ENCODE results near the gene NXPH3. TPM values are rescaled to one million over a fixed set of nuclear protein-coding genes. Genes with fewer than 3 reads are reported as not detected.

Gene NXPH3
- total RNA-seq, 3 donors from 2014 or later = 3.5 to 7.5 (median 4.5) TPM

GRCh38 chr17:49573510-49574322 is 2.0 kb upstream of the NXPH3 start:
- no peak for TF ChIP-seq CTCF (IDR thresholded peaks at IDR 0.05)
- no peak for TF ChIP-seq POLR2A (IDR thresholded peaks at IDR 0.05)
- TF ChIP-seq POLR2AphosphoS5 (IDR thresholded peaks at IDR 0.05) = no peak
- Histone ChIP-seq H3K4me1 (peaks cover 0 to 10% of the 10 kb centered on the region in 2 donors), H3K27ac (peak overlapping the region in 1 of 2 donors; percentile 83), H3K36me3 (no peaks in the 10 kb centered on the region), H3K27me3 (no peaks in the 10 kb centered on the region), H3K4me3 (no peak overlapping the region), H3K9me3 (no peaks in the 10 kb centered on the region)
- intact Hi-C loops (cut with DNase I; ENCODE audit: low total_unique reads) = loop anchor here (10.0 kb wide), 1 partner anchor 281 kb away; no protein-coding TSS in a partner anchor
- DNase-seq (ENCODE audit: low spot score in 2 of 2) = no peak

- Histone ChIP-seq H3K9me3 (no peaks in the 10 kb centered on the region), H3K27ac (peak overlapping the region in 1 of 2 donors; percentile 83), H3K27me3 (no peaks in the 10 kb centered on the region), H3K4me3 (no peak overlapping the region), H3K4me1 (peaks cover 0 to 10% of the 10 kb centered on the region in 2 donors), H3K36me3 (no peaks in the 10 kb centered on the region)
- no peak for TF ChIP-seq POLR2AphosphoS5 (IDR thresholded peaks at IDR 0.05)
- TF ChIP-seq CTCF (IDR thresholded peaks at IDR 0.05) = no peak
- no peak for TF ChIP-seq POLR2A (IDR thresholded peaks at IDR 0.05)
- intact Hi-C loops (cut with DNase I; ENCODE audit: low total_unique reads) = loop anchor here (10.0 kb wide), 1 partner anchor 280 kb away; no protein-coding TSS in a partner anchor
- no peak for DNase-seq (ENCODE audit: low spot score in 2 of 2)
These were observed 1.3 kb upstream of the NXPH3 start for GRCh38 chr17:49574323-49574781.

GRCh38 chr17:49574945-49575678 is 559 bp upstream of the NXPH3 start:
- H3K27ac ChIP-seq = peak overlapping the region in 1 of 2 donors; percentile 83
- peak overlapping the region; percentile 68 to 93 (median 70) for H3K4me3 ChIP-seq
- H3K27me3 ChIP-seq = no peaks in the 10 kb centered on the region
- no peak for TF ChIP-seq POLR2AphosphoS5 (IDR thresholded peaks at IDR 0.05)
- TF ChIP-seq CTCF (IDR thresholded peaks at IDR 0.05) = no peak
- no peak for TF ChIP-seq POLR2A (IDR thresholded peaks at IDR 0.05)
- H3K36me3 ChIP-seq = no peaks in the 10 kb centered on the region
- intact Hi-C loops (cut with DNase I; ENCODE audit: low total_unique reads) = loop anchor here (10.0 kb wide), 1 partner anchor 280 kb away; no protein-coding TSS in a partner anchor
- no peaks in the 10 kb centered on the region for H3K9me3 ChIP-seq
- DNase-seq (ENCODE audit: low spot score in 2 of 2) = peak in 1 of 2 donors; percentile 72
- peaks cover 0 to 10% of the 10 kb centered on the region in 2 donors for H3K4me1 ChIP-seq

- Histone ChIP-seq H3K27ac (peak overlapping the region; percentile 54 to 83), H3K4me3 (peak overlapping the region; percentile 68 to 93 (median 70)), H3K36me3 (no peaks in the 10 kb centered on the region), H3K27me3 (no peaks in the 10 kb centered on the region), H3K4me1 (peaks cover 0 to 10% of the 10 kb centered on the region in 2 donors), H3K9me3 (no peaks in the 10 kb centered on the region)
- intact Hi-C loops (cut with DNase I; ENCODE audit: low total_unique reads) = loop anchor here (10.0 kb wide), 1 partner anchor 278 kb away; no protein-coding TSS in a partner anchor
- TF ChIP-seq CTCF (IDR thresholded peaks at IDR 0.05) (no peak), POLR2AphosphoS5 (IDR thresholded peaks at IDR 0.05) (no peak), POLR2A (IDR thresholded peaks at IDR 0.05) (no peak)
- no peak for DNase-seq (ENCODE audit: low spot score in 2 of 2)
These were observed 631 bp downstream of the NXPH3 start for GRCh38 chr17:49576088-49576916.
